ENCODE data around the gene IGSF22.

GRCh38 chr11:18700872-18701271 is 25.1 kb downstream of the IGSF22 start:
- TF ChIP-seq CTCF (IDR thresholded peaks at IDR 0.05) (no peak), POLR2AphosphoS5 (IDR thresholded peaks at IDR 0.05) (no peak), POLR2A (IDR thresholded peaks at IDR 0.05) (no peak)

Measured in upper lobe of left lung (tissue), 4 donors.